NCI-H524 treated with DMSO at 0.1 percent for 48 hours (cell line): ENCODE results near the gene FUZ.

Experiments
- DNase-seq: peaks from one replicate; lab custom pipeline; 2025; lab: John Stamatoyannopoulos, UW

The FUZ gene

GRCh38 chr19:49805822-49806619 lies 7.1 kb downstream of the FUZ start:
- DNase-seq: no peak

GRCh38 chr19:49803529-49803856 lies 9.6 kb downstream of the FUZ start:
- no peak for DNase-seq

GRCh38 chr19:49802836-49803528 lies 10.1 kb downstream of the FUZ start:
- DNase-seq: no peak

- DNase-seq: no peak
These were observed 11.0 kb downstream of the FUZ start for GRCh38 chr19:49801966-49802661.

GRCh38 chr19:49801401-49801888 lies 11.6 kb downstream of the FUZ start:
- DNase-seq: no peak

- DNase-seq: no peak
These were observed 12.3 kb downstream of the FUZ start for GRCh38 chr19:49800771-49801170.

GRCh38 chr19:49799798-49800376 lies 13.2 kb downstream of the FUZ start:
- DNase-seq: no peak

- DNase-seq: no peak
These were observed 13.8 kb downstream of the FUZ start for GRCh38 chr19:49799271-49799797.

- DNase-seq: no peak
These were observed 14.5 kb downstream of the FUZ start for GRCh38 chr19:49798574-49798973.

GRCh38 chr19:49795615-49796014 lies 17.5 kb downstream of the FUZ start:
- DNase-seq: no peak

GRCh38 chr19:49793561-49793840 lies 19.6 kb downstream of the FUZ start:
- DNase-seq: no peak

GRCh38 chr19:49792829-49793560 lies 20.1 kb downstream of the FUZ start:
- DNase-seq: no peak

- DNase-seq: no peak
These were observed 21.2 kb downstream of the FUZ start for GRCh38 chr19:49791776-49792445.

- no peak for DNase-seq
These were observed 22.2 kb downstream of the FUZ start for GRCh38 chr19:49790866-49791265.

GRCh38 chr19:49788857-49789256 lies 24.2 kb downstream of the FUZ start:
- DNase-seq: no peak

- no peak for DNase-seq
These were observed 25.3 kb downstream of the FUZ start for GRCh38 chr19:49787746-49788145.

GRCh38 chr19:49786376-49786820 lies 26.7 kb downstream of the FUZ start:
- no peak for DNase-seq

- DNase-seq: no peak
These were observed 30.6 kb downstream of the FUZ start for GRCh38 chr19:49782515-49782914.

GRCh38 chr19:49781394-49781793 lies 31.7 kb downstream of the FUZ start:
- DNase-seq: no peak

- DNase-seq: no peak
These were observed 32.2 kb downstream of the FUZ start for GRCh38 chr19:49780861-49781260.
